ENCODE measurements around the gene PGLYRP4. TPM values are rescaled to one million over a fixed set of nuclear protein-coding genes. Genes with fewer than 3 reads are reported as not detected.

PGLYRP4 gene
- total RNA-seq, 2 experiments from 2014 or later: not detected

DNA sequence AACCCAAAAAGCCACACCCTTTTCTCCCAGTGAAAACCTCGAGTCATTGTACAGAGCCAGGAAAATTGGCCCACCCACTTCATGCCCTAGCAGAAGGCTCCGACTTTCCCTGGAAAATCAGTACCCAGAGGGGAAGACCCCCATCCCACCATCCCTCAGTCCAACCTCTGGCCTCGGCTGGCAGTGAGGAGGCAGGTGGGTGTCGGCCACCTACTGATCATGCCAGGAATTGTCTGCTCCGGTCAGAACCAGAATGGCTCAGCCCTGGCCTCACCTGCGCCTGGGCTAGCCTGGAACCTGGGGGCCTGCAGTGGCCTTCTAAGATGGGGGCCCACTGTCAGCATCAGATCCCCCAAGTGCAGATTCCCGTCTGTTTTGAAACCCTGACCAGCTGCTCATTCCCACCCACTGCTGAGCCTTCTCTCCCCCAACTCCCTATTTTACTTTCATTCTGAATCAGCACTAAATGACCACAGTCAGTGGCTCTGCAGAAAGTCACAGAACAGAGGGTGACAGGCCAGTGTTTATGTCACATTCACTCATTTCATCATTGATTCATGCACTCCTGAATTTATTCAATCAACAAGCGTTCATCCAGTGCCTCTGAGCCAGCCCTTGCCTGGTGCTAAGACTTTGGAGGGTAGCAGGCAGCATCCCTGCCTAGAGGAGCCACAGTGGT is 6.0 kb upstream of the PGLYRP4 start:
- DNase-seq: no peak
- H3K4me3 Mint-ChIP-seq: no peak overlapping the region
- H3K9me3 Mint-ChIP-seq: no peaks in the 10 kb centered on the region
- ATAC-seq: no peak
- H3K27ac Mint-ChIP-seq: no peak overlapping the region
- no peaks in the 10 kb centered on the region for H3K36me3 Mint-ChIP-seq (ENCODE audit: low read depth)
- ChIA-PET POLR2A (no interaction called here), CTCF (interaction anchor here (0.6 to 5.7 kb wide), 12 partner anchors 10 to 156 kb away, joined by 3 to 123 read pairs (median 4); no protein-coding TSS in a partner anchor)
- intact Hi-C loops (cut with micrococcal nuclease): loop anchor here (5.0 kb wide), 2 partner anchors 48 to 138 kb away; no protein-coding TSS in a partner anchor
- H3K4me1 Mint-ChIP-seq (ENCODE audit: low read depth): peaks cover 5% of the 10 kb centered on the region
- TF ChIP-seq, protein P1, sequence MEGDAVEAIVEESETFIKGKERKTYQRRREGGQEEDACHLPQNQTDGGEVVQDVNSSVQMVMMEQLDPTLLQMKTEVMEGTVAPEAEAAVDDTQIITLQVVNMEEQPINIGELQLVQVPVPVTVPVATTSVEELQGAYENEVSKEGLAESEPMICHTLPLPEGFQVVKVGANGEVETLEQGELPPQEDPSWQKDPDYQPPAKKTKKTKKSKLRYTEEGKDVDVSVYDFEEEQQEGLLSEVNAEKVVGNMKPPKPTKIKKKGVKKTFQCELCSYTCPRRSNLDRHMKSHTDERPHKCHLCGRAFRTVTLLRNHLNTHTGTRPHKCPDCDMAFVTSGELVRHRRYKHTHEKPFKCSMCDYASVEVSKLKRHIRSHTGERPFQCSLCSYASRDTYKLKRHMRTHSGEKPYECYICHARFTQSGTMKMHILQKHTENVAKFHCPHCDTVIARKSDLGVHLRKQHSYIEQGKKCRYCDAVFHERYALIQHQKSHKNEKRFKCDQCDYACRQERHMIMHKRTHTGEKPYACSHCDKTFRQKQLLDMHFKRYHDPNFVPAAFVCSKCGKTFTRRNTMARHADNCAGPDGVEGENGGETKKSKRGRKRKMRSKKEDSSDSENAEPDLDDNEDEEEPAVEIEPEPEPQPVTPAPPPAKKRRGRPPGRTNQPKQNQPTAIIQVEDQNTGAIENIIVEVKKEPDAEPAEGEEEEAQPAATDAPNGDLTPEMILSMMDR (IDR thresholded peaks at IDR 0.05): no peak
- peaks cover 4% of the 10 kb centered on the region for H3K27me3 Mint-ChIP-seq

DNA sequence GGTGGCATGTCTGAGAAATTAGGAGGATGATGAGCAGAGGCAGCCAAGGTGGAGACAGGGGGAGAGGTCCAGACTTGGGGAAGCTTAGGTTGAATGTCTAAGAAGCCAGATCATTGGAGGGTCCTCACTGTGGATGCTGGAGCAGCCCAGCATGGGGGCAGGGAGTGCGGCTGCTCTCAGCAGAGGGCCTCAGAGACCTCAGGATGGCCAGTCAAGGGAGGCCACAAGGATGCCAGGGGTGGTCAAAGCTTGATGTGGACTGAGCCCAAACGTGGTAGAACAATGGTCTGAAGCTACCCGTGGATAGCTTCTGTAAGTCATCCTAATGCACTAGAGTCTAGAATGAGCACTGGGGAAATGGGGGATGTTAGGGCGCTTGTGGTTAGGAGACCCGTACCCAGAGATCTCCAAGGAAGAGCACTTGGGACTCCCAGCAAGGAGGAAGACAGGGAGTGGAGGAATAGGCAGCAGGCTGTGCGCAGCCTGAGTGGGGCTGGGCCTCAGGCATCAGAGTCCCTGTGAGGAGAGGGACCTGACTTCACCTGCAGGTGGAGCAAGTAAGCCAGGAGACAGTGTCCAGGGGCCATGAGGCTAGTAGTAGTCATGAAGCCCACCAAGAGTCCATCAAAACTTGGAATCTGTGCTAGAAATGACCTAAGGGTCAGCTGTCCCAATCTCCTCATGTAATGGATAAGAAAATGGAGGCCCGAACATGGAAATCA is 4.7 kb upstream of the PGLYRP4 start:
- H3K9me3 Mint-ChIP-seq: no peaks in the 10 kb centered on the region
- ChIA-PET POLR2A (no interaction called here), CTCF (interaction anchor here (0.7 to 5.7 kb wide), 22 partner anchors 9 to 261 kb away, joined by 3 to 123 read pairs (median 4); partner anchors contain the start of genes S100A12 and S100A8)
- DNase-seq (peak; percentile 16), ATAC-seq (no peak)
- no peak overlapping the region for H3K27ac Mint-ChIP-seq
- intact Hi-C loops (cut with micrococcal nuclease): loop anchor here (5.0 kb wide), 2 partner anchors 49 to 139 kb away; no protein-coding TSS in a partner anchor
- no peaks in the 10 kb centered on the region for H3K36me3 Mint-ChIP-seq (ENCODE audit: low read depth)
- TF ChIP-seq, protein P1 (IDR thresholded peaks at IDR 0.05): no peak
- H3K4me1 Mint-ChIP-seq (ENCODE audit: low read depth): peaks cover 5% of the 10 kb centered on the region
- no peak overlapping the region for H3K4me3 Mint-ChIP-seq
- peaks cover 4% of the 10 kb centered on the region for H3K27me3 Mint-ChIP-seq

DNA sequence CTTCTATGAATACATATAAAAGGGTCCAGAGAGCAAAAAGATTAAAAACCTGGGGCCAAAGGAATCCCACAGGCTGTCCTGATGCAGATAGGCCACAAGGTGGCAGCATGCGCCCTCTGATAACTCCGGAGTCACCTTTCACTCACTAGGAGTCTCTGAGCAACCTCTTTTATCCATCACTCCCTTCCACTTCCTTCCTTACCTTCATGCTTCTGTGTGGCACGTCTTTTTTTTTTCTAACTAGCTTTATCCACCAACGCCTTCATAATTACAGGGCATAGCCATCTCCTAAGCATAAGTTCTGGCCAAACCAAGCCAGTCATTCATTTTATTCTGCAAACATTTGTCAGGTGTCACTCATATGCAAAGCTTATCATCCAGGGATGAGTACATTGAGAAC is 3.9 kb upstream of the PGLYRP4 start:
- intact Hi-C loops (cut with micrococcal nuclease): loop anchor here (5.0 kb wide), 2 partner anchors 50 to 140 kb away; no protein-coding TSS in a partner anchor
- Mint-ChIP-seq H3K4me1 (ENCODE audit: low read depth) (peaks cover 2% of the 10 kb centered on the region), H3K36me3 (ENCODE audit: low read depth) (no peaks in the 10 kb centered on the region), H3K9me3 (no peaks in the 10 kb centered on the region), H3K27ac (no peak overlapping the region), H3K4me3 (no peak overlapping the region), H3K27me3 (peaks cover 9% of the 10 kb centered on the region)
- DNase-seq (peak; percentile 77), ATAC-seq (peak; percentile 74)
- POLR2A ChIA-PET: interaction anchor here (1.0 kb wide), 1 partner anchor 142 kb away, joined by 3 read pairs; no protein-coding TSS in a partner anchor
- CTCF ChIA-PET: interaction anchor here (0.7 to 5.7 kb wide), 23 partner anchors 9 to 225 kb away, joined by 3 to 123 read pairs (median 4); partner anchors contain the start of genes S100A12 and S100A8
- TF ChIP-seq, protein P1 (IDR thresholded peaks at IDR 0.05): peak; percentile 84

DNA sequence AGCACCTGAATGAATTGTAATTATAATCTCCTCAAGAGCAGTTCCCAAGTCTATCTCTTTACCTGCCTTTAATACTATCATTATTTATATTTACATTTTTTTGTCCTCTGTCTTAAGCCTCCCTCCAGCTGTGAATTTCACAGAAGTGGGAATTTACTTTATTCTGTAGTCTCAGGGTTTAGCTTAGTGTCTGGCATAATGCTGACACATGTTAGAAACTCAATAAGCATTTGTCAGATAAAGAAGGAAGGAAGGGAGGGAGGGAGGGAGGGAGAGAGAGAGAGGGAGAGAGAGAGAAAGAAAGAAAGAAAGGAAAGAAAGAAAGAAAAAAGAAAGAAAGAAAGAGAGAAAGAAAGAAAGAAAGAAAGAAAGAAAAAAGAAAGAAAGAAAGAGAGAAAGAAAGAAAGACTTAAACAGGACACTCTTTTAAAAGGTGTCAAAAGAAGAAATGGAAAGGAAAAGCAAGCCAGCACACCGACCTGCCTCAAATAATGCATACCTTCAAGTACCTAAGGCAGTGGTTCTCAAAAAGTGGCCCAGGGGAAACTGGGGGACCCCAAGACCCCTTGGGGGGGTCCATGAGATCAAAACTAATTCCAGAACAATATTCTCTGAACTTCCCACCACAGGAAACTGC is 1.8 kb upstream of the PGLYRP4 start:
- no peaks in the 10 kb centered on the region for H3K9me3 Mint-ChIP-seq
- CTCF ChIA-PET: interaction anchor here (1.9 to 5.7 kb wide), 4 partner anchors 13 to 151 kb away, joined by 8 to 123 read pairs (median 11); no protein-coding TSS in a partner anchor

More for the DNA sequence above, 1.8 kb upstream of the PGLYRP4 start:
- Mint-ChIP-seq H3K27ac (no peak overlapping the region), H3K36me3 (ENCODE audit: low read depth) (no peaks in the 10 kb centered on the region), H3K4me3 (no peak overlapping the region), H3K4me1 (ENCODE audit: low read depth) (peaks cover 13% of the 10 kb centered on the region), H3K27me3 (peaks cover 16% of the 10 kb centered on the region)
- DNase-seq: no peak
- no peak for ATAC-seq
- intact Hi-C loops (cut with micrococcal nuclease): loop anchor here (5.0 kb wide), 2 partner anchors 52 to 142 kb away; no protein-coding TSS in a partner anchor
- TF ChIP-seq, protein P1 (IDR thresholded peaks at IDR 0.05): no peak
- POLR2A ChIA-PET: no interaction called here

Data from activated CD8-positive, alpha-beta T cell treated with anti-CD3 and anti-CD28 coated beads for 36 hours (primary cell).